ENCODE data around the gene LARP4.

DNA sequence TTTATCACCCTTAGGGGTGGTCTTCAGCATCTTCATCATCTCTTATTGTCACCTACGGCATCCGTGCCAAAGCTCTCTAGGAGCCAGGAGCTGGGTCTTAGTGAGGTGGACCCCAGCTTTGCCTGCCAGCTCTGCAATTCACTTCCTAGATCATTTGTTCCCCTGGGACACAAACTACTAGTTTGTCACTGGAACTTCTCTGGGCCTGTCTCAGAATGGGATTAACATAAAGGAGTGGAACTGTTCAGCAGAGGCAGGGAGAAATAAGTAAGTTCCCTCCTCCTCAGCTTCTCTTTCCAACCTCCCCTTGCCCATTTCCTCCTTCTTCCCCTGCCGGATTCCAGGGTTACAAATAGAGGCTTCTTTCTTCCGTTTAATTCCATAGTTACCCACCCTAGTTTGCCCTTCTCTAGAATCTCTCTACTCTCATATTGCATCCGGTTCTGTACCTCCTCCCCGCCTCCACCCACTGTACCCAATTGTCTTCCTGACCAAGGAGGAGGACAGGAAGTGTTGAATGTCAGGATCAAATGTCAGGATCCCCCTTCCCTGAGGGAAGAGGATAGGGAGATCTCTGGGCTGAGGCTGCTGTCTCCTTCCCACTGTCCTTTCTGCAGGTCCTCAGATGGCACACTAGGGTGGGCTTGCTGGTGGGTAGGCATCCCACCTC, 25.0 kb downstream of the LARP4 start:
- TF ChIP-seq, protein P1, sequence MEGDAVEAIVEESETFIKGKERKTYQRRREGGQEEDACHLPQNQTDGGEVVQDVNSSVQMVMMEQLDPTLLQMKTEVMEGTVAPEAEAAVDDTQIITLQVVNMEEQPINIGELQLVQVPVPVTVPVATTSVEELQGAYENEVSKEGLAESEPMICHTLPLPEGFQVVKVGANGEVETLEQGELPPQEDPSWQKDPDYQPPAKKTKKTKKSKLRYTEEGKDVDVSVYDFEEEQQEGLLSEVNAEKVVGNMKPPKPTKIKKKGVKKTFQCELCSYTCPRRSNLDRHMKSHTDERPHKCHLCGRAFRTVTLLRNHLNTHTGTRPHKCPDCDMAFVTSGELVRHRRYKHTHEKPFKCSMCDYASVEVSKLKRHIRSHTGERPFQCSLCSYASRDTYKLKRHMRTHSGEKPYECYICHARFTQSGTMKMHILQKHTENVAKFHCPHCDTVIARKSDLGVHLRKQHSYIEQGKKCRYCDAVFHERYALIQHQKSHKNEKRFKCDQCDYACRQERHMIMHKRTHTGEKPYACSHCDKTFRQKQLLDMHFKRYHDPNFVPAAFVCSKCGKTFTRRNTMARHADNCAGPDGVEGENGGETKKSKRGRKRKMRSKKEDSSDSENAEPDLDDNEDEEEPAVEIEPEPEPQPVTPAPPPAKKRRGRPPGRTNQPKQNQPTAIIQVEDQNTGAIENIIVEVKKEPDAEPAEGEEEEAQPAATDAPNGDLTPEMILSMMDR (IDR thresholded peaks at IDR 0.05), result no peak
- TF ChIP-seq SIN3A (IDR thresholded peaks at IDR 0.05; ENCODE audit: borderline replicate concordance, insufficient read depth, low read depth, low read length) (no peak), POLR2AphosphoS5 (IDR thresholded peaks at IDR 0.05; ENCODE audit: low read depth, low read length) (no peak)
- TF ChIP-seq, protein P2, sequence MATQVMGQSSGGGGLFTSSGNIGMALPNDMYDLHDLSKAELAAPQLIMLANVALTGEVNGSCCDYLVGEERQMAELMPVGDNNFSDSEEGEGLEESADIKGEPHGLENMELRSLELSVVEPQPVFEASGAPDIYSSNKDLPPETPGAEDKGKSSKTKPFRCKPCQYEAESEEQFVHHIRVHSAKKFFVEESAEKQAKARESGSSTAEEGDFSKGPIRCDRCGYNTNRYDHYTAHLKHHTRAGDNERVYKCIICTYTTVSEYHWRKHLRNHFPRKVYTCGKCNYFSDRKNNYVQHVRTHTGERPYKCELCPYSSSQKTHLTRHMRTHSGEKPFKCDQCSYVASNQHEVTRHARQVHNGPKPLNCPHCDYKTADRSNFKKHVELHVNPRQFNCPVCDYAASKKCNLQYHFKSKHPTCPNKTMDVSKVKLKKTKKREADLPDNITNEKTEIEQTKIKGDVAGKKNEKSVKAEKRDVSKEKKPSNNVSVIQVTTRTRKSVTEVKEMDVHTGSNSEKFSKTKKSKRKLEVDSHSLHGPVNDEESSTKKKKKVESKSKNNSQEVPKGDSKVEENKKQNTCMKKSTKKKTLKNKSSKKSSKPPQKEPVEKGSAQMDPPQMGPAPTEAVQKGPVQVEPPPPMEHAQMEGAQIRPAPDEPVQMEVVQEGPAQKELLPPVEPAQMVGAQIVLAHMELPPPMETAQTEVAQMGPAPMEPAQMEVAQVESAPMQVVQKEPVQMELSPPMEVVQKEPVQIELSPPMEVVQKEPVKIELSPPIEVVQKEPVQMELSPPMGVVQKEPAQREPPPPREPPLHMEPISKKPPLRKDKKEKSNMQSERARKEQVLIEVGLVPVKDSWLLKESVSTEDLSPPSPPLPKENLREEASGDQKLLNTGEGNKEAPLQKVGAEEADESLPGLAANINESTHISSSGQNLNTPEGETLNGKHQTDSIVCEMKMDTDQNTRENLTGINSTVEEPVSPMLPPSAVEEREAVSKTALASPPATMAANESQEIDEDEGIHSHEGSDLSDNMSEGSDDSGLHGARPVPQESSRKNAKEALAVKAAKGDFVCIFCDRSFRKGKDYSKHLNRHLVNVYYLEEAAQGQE (IDR thresholded peaks at IDR 0.05; ENCODE audit: insufficient read depth in 1 of 2, low read depth in 2 of 2, low read length in 1 of 2), result no peak
